Superior temporal gyrus (tissue), 1 donor: ENCODE measurements around the gene ITGB5.
"Not testable (repeated sequence)": the region's sequence is repeated elsewhere in the genome, so short reads cannot be mapped to it uniquely, and the experiment has no call there.

Experiments used
- DNase-seq: peaks from one replicate; pipeline ENCODE4 v3.0.0-alpha.2; 2016; ENCODE audit errors: extremely low spot score

The ITGB5 gene

DNA sequence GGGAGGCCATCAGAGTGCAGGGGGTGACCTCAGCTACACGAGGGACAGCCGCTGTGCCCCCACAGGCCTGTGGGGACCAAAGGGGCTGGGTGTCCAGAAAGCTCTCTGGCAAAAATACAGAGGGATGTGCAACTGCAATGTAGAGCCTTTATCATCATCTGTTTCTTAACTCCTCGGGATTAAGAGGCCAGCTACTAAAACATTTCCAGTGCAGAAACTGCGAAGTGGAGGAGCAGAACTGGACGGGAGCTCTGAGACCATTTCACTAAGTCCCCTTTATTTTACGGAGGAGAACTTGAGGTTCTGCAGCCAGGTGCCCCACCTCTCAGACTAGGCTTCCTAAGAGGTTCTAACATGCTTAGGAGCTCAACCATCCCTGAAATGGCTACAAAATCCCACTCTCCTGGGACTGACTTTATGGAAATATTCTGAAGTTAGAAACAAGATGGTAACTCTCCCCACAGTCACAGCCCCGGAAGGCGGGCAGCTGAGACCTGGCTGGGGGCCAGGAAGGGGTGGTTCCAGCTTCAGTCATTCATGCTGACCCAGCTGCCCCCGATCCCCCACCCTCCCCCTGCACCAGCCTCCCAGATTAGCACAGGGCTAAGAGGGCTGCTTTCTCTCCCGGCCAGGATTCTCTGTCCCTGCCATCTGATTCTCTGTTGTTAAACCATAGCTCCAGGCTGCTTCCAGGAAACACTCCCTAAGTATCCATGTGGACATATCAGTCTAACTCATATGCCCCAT, 116.7 kb downstream of the ITGB5 start:
- DNase-seq, result peak; percentile 33

DNA sequence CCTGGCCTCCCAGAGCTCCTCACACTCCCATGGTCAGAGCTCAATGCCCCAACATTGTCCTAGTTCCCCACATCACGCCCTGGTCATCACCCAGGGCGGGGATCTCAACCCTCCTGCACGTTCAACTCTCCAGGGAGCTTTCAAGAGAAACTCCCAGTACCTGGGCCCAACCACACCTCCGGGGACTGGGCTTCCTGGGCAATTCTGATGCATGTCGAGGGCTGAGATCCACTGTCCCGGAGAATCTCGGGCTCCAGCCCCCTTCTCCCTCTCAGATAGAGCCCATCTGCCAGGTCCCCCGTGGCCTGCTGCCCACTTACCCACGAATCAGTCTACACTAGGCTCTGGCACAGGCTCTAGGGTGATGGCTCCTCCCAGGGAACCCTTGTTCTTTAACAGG, 117.7 kb downstream of the ITGB5 start:
- DNase-seq, result no peak

DNA sequence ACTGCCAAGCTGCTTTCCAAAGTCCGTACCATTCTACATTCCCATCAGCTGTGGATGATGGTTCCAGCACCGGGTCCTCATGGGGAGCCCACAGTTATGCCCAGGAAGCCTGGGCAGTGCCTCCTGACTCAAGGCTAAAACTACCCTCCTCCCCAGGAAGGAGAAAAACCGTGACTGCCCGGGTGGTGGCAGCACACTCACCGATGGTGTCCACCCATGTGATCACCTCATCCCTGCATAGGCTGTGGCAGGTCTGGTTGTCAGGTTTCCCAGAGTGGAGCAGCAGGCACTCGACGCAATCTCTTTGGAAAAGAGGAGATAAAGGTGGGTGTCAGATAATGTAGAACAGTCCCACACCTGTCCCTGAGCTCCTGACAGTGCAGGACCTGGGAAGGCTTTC, 118.4 kb downstream of the ITGB5 start:
- no peak for DNase-seq

DNA sequence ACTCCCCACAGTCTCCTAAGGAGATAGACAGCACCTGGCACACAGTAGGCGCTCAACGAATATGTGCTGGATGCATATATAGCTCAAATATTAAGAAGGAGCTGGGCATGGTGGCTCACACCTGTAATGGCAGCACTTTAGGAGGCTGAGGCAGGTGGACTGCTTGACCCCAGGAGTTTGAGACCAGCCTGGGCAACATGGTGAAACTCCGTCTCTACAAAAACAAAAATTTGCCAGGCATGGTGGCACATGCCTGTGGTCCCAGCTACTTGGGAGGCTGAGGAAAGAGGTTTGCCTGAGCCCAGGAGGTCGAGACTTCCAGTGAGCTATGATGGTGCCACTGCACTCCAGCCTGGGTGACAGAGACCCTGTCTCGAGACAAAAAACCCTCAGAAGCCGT, 119.5 kb downstream of the ITGB5 start:
- DNase-seq, result no peak

DNA sequence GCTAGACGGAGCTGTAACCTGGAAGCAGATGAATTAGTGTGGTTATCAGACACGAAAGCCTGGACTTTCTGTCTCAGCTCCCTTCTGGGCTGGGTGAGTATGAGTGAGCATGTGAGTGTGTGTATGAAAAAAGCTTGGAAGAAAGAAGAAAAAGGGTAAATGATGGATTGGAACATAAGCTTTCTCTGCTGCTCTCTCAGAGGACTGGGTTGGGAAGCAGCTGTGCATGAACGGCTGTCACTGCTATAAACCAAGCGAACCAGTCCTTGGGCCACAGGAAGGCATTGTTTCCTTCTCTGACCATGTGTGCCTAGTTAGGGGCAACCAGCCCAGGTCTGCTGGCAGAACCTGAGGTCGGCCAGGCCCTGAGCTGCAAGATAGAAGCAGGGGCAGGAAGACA, 119.9 kb downstream of the ITGB5 start:
- DNase-seq, result no peak

DNA sequence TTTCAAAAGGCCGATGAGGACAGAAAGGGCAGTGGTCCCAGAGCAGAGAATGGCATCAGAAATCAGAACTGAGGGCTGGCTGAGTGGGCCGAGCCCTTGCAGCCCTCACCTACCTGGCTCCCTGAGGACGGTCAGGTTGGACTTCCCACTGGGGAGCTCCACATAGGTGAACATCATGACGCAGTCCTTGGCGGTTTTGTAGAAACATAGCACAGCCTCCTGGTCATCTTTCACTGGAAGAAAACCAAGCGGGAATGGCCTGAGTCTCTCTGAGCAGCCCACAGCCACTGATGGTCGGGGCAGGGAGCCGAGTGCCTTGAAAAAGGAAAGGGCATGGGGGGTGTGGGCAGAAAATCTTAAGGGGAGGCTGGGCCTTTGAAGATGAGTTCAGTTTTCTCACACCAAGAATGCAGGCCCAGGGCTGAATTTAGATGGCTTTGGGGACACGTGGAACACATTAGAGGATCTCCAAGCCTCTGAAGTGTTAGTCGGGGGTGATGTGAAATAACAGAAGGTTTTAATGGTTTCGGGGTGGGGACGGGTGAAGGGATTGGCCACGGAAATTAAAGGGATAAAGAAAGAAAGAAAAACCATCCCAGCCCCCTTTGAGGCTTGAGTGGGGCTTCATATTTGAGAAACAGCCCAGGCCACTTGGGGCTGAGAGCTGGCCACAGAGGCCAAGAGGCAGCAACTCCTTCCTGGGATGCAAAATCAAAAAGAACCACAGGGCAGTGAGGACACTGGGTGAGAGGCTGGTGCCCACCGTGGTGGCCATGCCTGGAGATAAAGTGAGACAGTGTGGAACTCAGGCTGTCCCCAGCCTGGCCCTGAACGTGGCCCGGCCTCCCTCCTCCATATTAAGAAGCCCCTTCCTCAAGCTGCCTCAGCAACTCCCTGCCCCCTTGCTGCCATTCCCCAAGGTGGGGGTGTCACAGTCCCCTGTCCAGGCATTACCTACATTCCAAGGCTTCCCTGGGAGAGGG, 120.8 kb downstream of the ITGB5 start:
- DNase-seq, result no peak

DNA sequence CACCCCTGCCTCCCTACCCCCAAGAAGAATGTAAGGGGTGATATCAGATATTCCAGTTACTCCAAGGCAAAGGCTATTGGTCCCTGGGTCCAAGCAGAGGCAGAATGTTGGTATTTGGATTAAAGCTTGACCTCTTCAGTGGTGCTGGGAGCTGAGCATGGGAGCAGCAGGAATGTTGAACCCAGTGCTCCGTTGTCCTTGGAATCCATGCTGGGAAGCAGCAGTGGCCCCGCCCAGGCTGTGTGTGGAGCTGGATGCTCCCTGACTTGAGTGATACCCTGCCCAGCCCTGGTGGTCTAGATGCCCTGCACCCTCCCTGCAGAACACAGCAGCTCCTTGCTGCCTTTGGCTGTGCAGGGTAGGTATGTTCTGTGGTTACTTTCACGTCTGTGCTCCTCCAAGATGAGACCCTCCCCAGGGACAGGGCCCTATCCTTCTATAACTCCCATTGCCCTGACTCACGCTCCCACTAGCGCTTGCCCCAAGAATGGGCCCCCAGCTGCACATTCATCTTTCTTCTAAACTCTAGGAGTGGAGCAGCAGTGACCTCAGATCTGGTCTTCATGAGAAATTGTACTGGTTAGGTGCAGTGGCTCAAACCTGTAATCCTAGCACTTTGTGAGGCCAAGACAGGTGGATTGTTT, 121.8 kb downstream of the ITGB5 start:
- no peak for DNase-seq

DNA sequence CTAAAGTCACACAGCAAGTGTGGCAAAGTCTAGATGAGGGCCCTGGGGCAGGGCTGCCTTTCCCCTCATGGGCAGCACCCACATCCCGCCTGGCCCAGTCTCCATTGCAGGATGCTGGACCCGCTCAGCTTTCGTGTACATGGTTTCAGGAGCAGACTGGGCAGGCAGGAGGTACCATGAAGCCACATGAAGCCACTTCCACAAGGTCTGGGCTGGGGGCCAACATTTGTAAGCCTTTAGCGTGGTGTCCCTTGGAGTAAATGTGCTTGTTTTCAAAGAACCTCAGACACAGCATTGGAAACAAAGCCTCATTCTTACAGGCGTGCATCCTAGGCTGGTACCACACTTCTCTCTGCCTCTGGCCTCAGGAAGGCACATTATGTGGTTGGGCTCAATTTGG, 122.4 kb downstream of the ITGB5 start:
- DNase-seq, result no peak

DNA sequence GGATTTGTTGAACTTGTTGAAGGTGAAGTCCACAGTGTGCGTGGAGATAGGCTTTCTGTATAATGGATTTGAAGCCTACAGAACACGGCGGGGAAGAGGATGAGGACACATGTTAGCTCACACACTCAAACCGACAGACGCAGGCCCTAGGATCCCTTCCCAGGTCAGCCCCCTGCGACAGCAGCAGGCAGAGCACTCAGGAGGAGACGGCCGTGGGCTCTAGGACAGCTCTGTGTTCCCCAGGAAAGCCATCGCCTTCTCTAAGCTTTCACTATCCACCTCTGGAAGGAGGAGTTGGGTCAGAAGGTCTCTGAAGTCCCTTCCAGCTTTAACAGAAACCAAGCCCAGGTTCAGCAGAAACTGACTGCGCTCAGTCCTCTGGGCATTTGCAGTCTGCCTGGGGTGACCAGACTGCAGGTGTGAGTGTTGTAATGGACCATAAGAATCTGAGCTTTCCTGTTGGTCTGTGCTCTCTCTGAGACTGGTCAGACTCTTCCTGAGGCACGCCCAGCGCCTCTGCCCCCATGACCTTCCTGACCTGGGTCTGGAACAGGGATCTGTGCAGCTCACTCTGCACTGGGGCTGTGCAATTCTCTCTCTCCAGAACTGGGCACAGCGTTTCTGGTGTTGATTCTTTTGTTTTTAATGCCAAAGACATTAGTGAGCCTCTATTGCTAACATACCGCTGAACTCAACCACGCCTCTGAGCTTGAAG, 123.4 kb downstream of the ITGB5 start:
- DNase-seq, result no peak

DNA sequence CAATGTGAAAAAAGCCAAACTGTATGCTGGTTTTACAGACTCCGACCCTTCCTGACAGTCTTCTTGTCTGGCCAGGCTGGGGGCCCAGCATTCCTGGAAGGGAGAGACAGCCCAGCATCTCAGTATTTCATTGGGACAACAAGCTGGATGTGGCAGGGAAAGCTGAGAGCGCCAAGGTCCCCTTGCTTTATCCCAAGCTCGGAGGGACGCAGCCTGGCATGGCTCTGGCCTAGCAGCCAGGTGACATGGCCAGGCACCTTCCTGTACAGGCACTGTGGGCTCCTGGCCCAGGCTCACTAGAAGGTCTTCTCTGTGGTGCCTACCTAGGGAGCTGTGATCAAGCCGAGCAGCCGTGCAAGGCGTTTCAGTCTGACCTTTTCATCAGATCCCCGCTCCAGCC, 124.0 kb downstream of the ITGB5 start:
- DNase-seq, result no peak

DNA sequence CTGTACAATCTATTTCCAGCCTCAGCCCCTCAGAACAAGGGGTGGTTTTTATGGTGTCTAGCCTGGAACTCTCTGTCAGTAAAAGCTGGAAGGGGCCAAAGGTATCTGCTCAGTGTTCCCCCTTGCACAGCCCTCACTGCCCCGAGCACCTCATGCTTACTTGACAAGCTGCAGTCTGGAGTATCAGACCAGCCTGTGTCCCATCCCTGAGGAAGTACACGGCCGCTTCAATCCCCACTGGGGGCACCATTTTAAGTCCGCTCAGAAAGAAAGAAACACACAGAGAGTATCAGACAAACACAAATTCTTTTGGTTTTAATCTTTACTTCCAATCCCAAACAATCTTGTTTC, 124.5 kb downstream of the ITGB5 start:
- DNase-seq, result no peak

DNA sequence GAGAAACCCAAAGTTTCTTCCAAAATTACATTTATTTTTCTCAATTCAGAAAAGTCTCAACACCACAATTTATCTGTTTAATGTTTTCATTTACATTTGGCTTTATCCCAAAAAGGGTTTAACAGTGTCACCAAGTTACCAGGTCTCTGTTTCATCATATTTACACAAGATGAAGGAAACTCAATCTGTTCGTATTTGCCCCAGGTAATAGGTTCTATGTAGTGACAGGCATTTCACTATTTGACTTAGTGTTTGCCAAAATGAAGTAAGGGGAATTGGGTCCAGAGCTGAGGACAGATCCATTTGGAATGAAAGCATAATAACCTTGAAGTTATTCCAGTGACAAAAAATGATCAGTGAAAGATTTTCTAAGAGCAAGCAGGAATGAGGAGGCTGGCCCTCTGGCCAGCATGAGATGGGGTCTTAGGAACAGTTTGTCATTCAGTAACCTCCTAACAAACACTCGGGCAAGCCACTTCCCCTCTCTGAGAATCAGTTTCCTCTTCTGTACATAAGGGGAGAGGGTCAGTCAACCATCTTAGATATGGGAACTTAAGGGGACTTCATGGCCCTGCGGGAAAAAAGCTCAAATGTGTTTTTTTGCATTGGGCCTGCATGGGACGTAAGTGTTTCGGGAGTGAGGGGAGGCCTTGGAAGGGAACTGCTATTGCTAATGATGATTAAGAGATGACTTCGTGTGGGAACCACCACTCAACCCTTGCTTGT, 125.1 kb downstream of the ITGB5 start:
- DNase-seq, result no peak

DNA sequence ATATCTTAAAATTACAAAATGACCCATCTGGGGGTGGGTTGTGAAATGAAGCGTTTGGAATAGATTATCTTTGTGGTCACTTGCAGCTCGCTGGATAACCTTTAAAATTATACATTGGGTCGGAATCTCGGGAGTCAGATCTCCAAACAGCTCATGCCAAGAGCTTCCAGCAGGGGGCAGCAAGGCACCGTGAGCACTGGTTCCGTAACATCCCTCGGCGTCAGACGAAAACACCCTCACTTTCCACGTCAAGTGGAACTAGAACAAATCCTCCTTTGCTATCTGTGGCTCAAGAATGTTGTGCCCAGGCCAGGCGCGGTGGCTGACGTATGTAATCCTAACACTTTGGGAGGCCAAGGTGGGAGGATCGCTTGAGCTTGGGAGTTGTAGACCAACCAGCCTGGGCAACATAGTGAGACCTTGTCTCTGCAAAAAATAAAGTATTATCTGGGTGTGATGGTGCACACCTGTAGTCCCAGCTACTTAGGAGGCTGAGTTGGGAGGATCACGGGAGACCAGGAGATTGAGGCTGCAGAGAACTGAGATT, 125.8 kb downstream of the ITGB5 start:
- peak; percentile 96 for DNase-seq

DNA sequence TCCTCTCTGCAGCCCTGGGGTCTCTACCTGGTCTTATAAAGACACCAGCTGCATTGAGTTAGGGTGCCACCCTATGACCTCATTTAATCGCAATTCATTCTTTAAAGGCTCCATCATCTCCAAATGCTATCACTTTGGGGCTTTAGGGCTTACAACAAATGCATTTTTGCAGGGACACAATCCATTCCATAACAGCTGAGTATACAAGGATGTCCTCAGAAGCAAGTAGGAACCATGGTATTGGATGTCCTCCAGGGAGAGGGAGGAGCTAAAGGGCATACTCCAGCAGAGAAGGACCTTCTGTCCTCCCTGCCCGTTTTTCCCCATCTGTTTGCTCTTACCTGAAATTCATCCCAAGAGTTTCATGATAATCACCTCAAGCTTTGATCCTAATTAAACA, 126.6 kb downstream of the ITGB5 start:
- no peak for DNase-seq

DNA sequence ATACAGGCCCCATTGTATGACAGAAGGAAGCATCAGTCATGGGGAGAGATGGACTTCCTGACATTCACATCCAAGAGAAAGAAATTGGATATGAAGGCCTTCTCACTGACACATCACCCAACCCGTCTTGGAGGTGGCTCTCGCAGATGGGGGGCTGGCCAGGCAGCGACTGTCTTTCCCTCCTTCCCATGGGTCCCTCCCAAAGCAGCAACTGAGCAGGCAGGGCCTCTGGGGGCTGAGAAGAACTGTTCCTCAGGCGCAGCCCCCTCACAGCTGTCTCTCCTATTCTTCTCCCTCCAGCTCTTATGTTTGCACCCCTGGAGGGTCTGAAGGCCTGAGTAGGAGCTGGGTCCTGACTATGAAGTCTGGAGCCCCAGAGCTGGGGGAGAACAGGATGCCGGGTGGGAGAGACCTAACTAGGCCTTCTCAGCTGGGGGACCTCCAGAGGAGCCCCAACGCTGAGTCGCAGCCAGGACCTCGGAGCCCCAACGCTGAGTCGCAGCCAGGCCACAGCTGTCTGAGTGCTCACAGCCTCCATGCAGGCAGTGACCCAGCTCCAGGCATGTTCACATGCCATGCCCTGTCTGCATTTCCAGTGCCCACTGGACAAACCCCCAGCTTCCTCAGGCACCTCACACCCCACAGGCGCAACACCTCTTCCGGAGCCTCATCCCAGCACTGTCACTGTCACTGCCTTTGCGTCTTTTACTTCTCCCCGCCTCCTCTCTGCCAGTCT, 127.3 kb downstream of the ITGB5 start:
- DNase-seq, result no peak

DNA sequence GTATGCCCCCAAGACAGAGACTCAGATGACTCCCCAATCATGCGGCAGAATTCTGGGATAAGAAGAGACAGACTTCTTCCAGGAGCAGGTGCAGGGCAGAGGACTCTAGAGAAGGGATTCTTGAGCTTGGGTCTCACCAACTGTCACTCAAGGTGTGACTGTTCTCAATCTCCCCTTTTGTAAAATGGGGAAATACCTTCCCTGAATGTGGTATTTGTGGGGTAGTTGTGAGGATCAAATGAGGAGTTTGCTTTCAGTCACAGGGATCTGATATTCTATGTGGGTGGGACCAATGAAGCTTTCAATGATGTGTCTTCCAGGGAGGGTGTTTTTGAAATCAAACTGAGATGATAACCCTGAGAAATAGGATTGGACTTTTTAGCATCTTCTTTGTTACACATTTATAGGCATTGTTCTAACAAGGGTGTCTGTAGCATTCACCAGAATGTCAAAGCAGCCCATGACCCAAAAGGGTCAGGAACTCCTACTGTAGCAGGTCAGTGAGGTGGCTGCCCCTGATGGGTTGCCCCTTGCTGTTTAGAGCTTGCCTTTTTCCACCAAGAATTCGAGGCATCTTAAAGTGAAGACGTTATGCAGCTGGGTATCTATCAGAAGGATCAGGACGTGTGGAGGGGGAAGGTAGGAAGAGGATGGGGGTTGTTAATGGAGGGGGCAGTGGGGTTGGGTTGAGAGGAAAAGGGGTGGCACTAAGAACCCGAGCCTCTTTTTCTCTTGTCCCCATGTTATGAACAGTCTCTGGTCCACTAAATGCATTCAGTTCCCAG, 128.1 kb downstream of the ITGB5 start:
- DNase-seq, result no peak

DNA sequence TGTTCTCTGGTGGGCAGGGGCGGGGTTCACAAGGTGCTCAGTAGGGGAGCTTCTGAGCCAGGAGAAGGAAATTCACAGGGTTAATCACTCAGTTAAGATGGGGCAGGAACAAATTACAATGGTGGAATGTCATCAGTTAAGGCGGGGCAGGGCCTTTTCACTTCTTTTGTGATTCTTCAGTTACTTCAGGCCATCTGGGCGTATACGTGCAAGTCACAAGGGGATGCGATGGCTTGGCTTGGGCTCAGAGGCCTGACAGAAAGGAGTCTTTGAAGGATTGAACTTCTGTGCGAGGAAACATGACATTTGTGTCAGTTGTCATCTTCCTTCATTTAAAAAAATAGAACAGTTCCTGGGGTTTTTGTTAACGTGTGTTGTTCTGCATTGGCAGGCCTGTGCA, 129.2 kb downstream of the ITGB5 start:
- not testable (repeated sequence) for DNase-seq

DNA sequence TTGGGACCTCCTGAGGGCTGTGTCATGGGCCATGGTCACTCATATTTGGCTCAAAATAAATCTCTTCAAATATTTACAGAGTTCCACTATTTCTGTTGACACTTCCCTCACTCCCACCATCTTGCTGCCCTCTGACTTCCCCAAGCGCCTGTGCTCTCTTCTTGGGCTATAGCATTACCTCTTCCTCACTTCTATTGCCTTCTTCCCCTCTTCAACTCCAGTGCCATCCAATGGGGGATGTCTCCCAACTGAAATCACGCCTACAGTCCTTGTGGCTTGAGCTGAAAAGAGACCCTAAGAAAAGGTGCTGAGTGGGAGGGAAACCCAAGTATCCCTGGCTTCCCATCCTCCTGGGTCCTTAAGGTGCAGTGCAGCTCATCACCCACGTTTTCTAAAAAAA, 135.1 kb downstream of the ITGB5 start:
- no peak for DNase-seq

DNA sequence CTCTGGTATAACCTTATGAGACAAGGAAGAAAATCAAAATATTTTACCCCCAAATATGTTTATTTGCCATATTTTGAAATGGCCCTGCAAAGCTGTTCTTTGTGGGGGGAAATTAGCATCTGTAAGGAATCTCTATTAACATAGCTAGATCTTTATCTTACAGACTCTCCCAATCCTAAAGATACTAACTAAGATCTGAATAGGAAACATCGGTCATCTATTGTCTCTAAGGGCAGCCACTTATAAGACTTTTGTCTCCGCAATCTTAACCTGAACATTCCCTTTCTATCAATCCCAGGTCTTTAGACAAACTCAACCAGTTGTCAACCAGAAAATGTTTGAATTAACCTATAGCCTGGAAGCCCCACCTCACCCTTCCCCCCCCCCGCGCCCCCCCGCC, 135.7 kb downstream of the ITGB5 start:
- DNase-seq, result no peak
